NCI-H2029 treated with DMSO at 0.1 percent for 48 hours (cell line): ENCODE results near the gene SERPINA6.
"Not testable (repeated sequence)": the region's sequence is repeated elsewhere in the genome, so short reads cannot be mapped to it uniquely, and the experiment has no call there.

Experiments
- DNase-seq: peaks from one replicate; lab custom pipeline; 2025; lab: John Stamatoyannopoulos, UW

Gene SERPINA6

GRCh38 chr14:94321421-94322271 lies 1.5 kb downstream of the SERPINA6 start:
- DNase-seq: no peak

- no peak for DNase-seq
Observed at GRCh38 chr14:94320243-94320642, 2.9 kb downstream of the SERPINA6 start.

GRCh38 chr14:94317259-94317658 lies 5.9 kb downstream of the SERPINA6 start:
- DNase-seq: no peak

GRCh38 chr14:94316692-94317091 lies 6.4 kb downstream of the SERPINA6 start:
- DNase-seq: no peak

GRCh38 chr14:94314890-94315289 lies 8.2 kb downstream of the SERPINA6 start:
- no peak for DNase-seq

GRCh38 chr14:94313991-94314655 lies 9.0 kb downstream of the SERPINA6 start:
- DNase-seq: no peak

- DNase-seq: no peak
Observed at GRCh38 chr14:94312481-94313246, 10.5 kb downstream of the SERPINA6 start.

- no peak for DNase-seq
Observed at GRCh38 chr14:94310248-94310647, 12.9 kb downstream of the SERPINA6 start.

GRCh38 chr14:94309721-94310120 lies 13.4 kb downstream of the SERPINA6 start:
- DNase-seq: no peak

GRCh38 chr14:94307410-94307992 lies 15.6 kb downstream of the SERPINA6 start:
- DNase-seq: no peak

- DNase-seq: no peak
Observed at GRCh38 chr14:94306047-94306978, 16.8 kb downstream of the SERPINA6 start.

GRCh38 chr14:94305620-94306019 lies 17.5 kb downstream of the SERPINA6 start:
- DNase-seq: no peak

GRCh38 chr14:94304243-94304642 lies 18.9 kb downstream of the SERPINA6 start:
- DNase-seq: no peak

- DNase-seq: no peak
Observed at GRCh38 chr14:94303111-94303510, 20.0 kb downstream of the SERPINA6 start.

- no peak for DNase-seq
Observed at GRCh38 chr14:94298130-94298529, 25.0 kb downstream of the SERPINA6 start.

- not testable (repeated sequence) for DNase-seq
Observed at GRCh38 chr14:94296181-94296545, 27.0 kb downstream of the SERPINA6 start.

GRCh38 chr14:94295360-94296180 lies 27.6 kb downstream of the SERPINA6 start:
- DNase-seq: no peak

- DNase-seq: no peak
Observed at GRCh38 chr14:94293578-94293924, 29.6 kb downstream of the SERPINA6 start.

GRCh38 chr14:94292872-94293577 lies 30.1 kb downstream of the SERPINA6 start, which contains the start of gene SERPINA10:
Gene SERPINA10 (minus strand): TSS chr14:94293268. CDS start chr14:94290593, 2,675 bp downstream.
- DNase-seq: no peak

GRCh38 chr14:94292526-94292871 lies 30.6 kb downstream of the SERPINA6 start:
- DNase-seq: no peak
